PFSK-1 (cell line): ENCODE data around the gene IL2RA.
A peak's percentile ranks its signal among the peaks of the same experiment; 100 is the strongest.

Experiments
- FOXP2 ChIP-seq: optimal IDR thresholded peaks from 2 replicates; pipeline ENCODE3; 2011; ENCODE audit warnings: borderline replicate concordance, control low read depth, inconsistent platforms; ENCODE audit not compliant: insufficient read depth; ENCODE audit errors: extremely low read length, extremely low read depth
- POLR2AphosphoS5 ChIP-seq: IDR thresholded peaks from 2 replicates; pipeline ENCODE4 v1.6.1; 2012; ENCODE audit warnings: low read depth, mild to moderate bottlenecking, control low read depth, low read length, moderate library complexity
- REST ChIP-seq, 2 experiments: IDR thresholded peaks; 2 replicates each; pipeline versions ENCODE4 v1.6.1 to v1.8.0; 2011 to 2012; ENCODE audit warnings: low read depth in 2 of 2, low read length in 2 of 2, control low read depth in 1 of 2, inconsistent platforms in 1 of 2, mild to moderate bottlenecking in 1 of 2, moderate library complexity in 1 of 2; ENCODE audit not compliant: insufficient read depth in 1 of 2
- SIN3A ChIP-seq: IDR thresholded peaks from 2 replicates; pipeline ENCODE4 v1.6.1; 2012; ENCODE audit warnings: mild to moderate bottlenecking, low read length, moderate library complexity, borderline replicate concordance; ENCODE audit not compliant: insufficient read depth
- TAF1 ChIP-seq: IDR thresholded peaks from 2 replicates; pipeline ENCODE4 v1.6.1; 2012; ENCODE audit warnings: low read length, control low read depth, borderline replicate concordance; ENCODE audit not compliant: insufficient read depth

Gene IL2RA

GRCh38 chr10:6088721-6089333 lies 26.7 kb upstream of the IL2RA start, which contains the start of gene RBM17:
TSS of gene RBM17 (plus strand) at chr10:6089034. CDS start at chr10:6097066, 8,032 bp downstream.
- TF ChIP-seq SIN3A: no peak
- TF ChIP-seq POLR2AphosphoS5: 0 out of 2 replicates have a peak, but pooled peaks have one; percentile 34
- TF ChIP-seq FOXP2: peak; percentile 85
- TF ChIP-seq TAF1: 0 out of 2 replicates have a peak, but pooled peaks have one; percentile 30
- TF ChIP-seq REST (IDR thresholded peaks at IDR 0.05; ENCODE audit: insufficient read depth in 1 of 2, low read depth in 2 of 2, low read length in 2 of 2): no peak

- TF ChIP-seq FOXP2: peak; percentile 100
- TF ChIP-seq REST (IDR thresholded peaks at IDR 0.05; ENCODE audit: insufficient read depth in 1 of 2, low read depth in 2 of 2, low read length in 2 of 2): no peak
Observed at GRCh38 chr10:6086375-6087233, 24.4 kb upstream of the IL2RA start.

DNA sequence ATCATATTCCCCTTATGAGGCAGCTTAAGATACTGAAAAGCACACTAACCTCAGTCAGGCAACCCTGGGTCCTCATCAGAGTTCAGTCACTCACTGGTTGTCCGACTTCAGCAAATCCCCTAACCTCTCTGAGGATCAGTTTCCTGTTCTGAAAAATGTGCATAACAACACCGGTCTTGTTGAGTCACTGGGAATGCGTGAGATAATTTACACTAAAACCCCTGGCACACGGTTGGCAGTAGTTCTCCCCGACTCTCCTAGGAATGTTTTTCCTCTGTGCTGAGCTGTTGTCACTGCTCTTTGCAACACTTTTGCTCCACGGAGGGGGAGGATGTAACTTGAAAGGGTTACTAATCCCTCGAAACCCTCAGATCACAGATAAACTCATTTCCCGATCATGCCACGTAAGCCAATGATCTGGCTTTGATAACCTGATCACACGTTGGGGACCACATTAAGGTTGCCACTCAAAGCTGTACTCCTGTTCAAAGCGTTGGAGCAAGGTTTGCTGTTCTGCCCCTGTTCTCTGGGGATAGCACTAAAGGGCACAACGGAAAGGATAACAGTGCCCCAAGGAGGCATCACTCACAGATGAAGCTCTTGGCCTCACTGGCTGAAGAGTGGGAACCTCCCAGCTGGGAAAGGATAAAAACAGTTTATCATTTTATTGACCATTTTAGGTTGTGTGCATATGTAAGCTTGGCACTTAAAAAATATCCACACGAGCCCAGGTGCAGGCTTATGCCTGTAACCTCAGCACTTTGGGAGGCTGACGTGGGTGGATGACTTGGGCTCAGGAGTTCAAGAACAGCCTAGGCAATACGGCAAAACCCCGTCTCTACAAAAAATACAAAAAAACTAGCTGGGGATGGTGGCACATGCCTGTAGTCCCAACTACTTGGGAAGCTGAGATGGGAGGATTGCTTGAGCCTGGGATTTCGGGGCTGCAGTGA lies 21.6 kb upstream of the IL2RA start:
- TF ChIP-seq POLR2AphosphoS5 (no peak), FOXP2 (no peak), TAF1 (no peak), REST (IDR thresholded peaks at IDR 0.05; ENCODE audit: insufficient read depth in 1 of 2, low read depth in 2 of 2, low read length in 2 of 2) (no peak), SIN3A (no peak)

- TF ChIP-seq SIN3A: no peak
Observed at GRCh38 chr10:6082496-6083395, 20.6 kb upstream of the IL2RA start.
